Measurements from ENCODE around the gene PAPPA2. TPM values are rescaled to one million over a fixed set of nuclear protein-coding genes. Genes with fewer than 3 reads are reported as not detected.

The PAPPA2 gene
- total and polyA plus RNA-seq, 9 of the 15 experiments (the other 6 are each of a cell fraction or from before 2014, with no cell fraction given), result 0.01 to 0.15 (median 0.05) TPM; not detected in 2

DNA sequence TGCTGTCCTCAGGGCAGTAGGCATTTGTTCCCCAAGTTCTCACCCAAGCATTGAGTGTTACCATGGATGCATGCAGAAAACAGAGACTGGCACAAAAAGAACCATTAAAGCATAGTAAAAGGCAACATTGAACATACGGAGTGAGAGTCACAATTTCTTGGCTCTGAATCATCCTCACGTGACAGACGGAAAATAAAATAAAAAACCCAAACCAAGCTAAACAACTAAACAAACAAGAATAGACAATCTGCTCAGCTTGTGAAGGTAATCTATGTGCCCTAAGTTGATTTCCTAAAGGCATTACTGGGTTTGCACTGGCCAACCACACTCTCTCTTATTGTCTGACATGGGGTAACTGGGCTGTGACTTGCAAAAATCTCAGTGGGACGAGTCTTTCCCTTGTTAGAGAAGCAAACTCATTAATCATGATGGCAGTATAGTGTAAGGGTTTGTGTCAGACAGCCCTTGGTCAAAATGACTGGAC is 395.5 kb downstream of the PAPPA2 start (continued):
- TF ChIP-seq FOXJ2 (tag; IDR thresholded peaks at IDR 0.05) (no peak), MAFK (IDR thresholded peaks at IDR 0.05; ENCODE audit: low read length) (peak; percentile 64), MBD1 (CRISPR knock-in tag; IDR thresholded peaks at IDR 0.05) (no peak), RBFOX2 (IDR thresholded peaks at IDR 0.05; ENCODE audit: low read depth, low read length) (no peak), SIRT6 (IDR thresholded peaks at IDR 0.05; ENCODE audit: low read depth, low read length) (no peak), ZC3H4 (CRISPR knock-in tag; IDR thresholded peaks at IDR 0.05; ENCODE audit: borderline replicate concordance) (no peak), DMBX1 (CRISPR knock-in tag; IDR thresholded peaks at IDR 0.05; ENCODE audit: borderline replicate concordance) (no peak), USF2 (CRISPR knock-in tag; IDR thresholded peaks at IDR 0.05) (peak; percentile 36; the same call in 1 of the 2 replicates), JUN (IDR thresholded peaks at IDR 0.05; ENCODE audit: borderline replicate concordance, low read depth, low read length) (no peak), JUN (CRISPR knock-in tag; IDR thresholded peaks at IDR 0.05; ENCODE audit: borderline replicate concordance) (no peak), KHSRP (IDR thresholded peaks at IDR 0.05) (no peak), EP300 (IDR thresholded peaks at IDR 0.05; ENCODE audit: low read length) (peak; percentile 19; the same call in 1 of the 2 replicates), FOXK2 (conservative IDR thresholded peaks at IDR 0.05 in 1 of 2, IDR thresholded peaks at IDR 0.05 in 1 of 2; ENCODE audit: low read depth in 2 of 2) (0 out of 4 replicates have a peak, but pooled peaks of 1 of the 2 experiments have one; percentile 9), C11orf30 (IDR thresholded peaks at IDR 0.05; ENCODE audit: low read depth) (peak; percentile 92), ILK (tag; IDR thresholded peaks at IDR 0.05; ENCODE audit: borderline replicate concordance, low read depth) (no peak), ZNF316 (IDR thresholded peaks at IDR 0.05) (peak; percentile 94), TBP (optimal IDR thresholded peaks at IDR 0.05; ENCODE audit: low read depth, low read length) (no peak), ZFX (CRISPR knock-in tag; IDR thresholded peaks at IDR 0.05) (no peak), ZNF134 (CRISPR knock-in tag; conservative IDR thresholded peaks at IDR 0.05) (no peak), BHLHE40 (IDR thresholded peaks at IDR 0.05; ENCODE audit: low read length) (peak; percentile 67), SMARCA4 (IDR thresholded peaks at IDR 0.05) (peak; percentile 55; the same call in 1 of the 2 replicates), NFE2L1 (tag; IDR thresholded peaks at IDR 0.05; ENCODE audit: borderline replicate concordance, low read depth) (peak; percentile 62), TRIM25 (IDR thresholded peaks at IDR 0.05; ENCODE audit: borderline replicate concordance) (no peak), SRF (CRISPR knock-in tag; IDR thresholded peaks at IDR 0.05) (0 out of 4 replicates have a peak, but pooled peaks of 1 of the 2 experiments have one; percentile 24)
- TF ChIP-seq, protein P1, sequence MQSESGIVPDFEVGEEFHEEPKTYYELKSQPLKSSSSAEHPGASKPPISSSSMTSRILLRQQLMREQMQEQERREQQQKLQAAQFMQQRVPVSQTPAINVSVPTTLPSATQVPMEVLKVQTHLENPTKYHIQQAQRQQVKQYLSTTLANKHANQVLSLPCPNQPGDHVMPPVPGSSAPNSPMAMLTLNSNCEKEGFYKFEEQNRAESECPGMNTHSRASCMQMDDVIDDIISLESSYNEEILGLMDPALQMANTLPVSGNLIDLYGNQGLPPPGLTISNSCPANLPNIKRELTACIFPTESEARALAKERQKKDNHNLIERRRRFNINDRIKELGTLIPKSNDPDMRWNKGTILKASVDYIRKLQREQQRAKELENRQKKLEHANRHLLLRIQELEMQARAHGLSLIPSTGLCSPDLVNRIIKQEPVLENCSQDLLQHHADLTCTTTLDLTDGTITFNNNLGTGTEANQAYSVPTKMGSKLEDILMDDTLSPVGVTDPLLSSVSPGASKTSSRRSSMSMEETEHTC (IDR thresholded peaks at IDR 0.05), result no peak
